ENCODE data around the gene TREML1.
A peak's percentile ranks its signal among the peaks of the same experiment; 100 is the strongest.

Gene TREML1

GRCh38 chr6:41156001-41156400 lies 1.9 kb upstream of the TREML1 start:
- in situ Hi-C loops (cut with MboI; ENCODE audit: low sequenced_read_pairs, unreplicated experiment) = no loop called here
- TF ChIP-seq, protein P1, sequence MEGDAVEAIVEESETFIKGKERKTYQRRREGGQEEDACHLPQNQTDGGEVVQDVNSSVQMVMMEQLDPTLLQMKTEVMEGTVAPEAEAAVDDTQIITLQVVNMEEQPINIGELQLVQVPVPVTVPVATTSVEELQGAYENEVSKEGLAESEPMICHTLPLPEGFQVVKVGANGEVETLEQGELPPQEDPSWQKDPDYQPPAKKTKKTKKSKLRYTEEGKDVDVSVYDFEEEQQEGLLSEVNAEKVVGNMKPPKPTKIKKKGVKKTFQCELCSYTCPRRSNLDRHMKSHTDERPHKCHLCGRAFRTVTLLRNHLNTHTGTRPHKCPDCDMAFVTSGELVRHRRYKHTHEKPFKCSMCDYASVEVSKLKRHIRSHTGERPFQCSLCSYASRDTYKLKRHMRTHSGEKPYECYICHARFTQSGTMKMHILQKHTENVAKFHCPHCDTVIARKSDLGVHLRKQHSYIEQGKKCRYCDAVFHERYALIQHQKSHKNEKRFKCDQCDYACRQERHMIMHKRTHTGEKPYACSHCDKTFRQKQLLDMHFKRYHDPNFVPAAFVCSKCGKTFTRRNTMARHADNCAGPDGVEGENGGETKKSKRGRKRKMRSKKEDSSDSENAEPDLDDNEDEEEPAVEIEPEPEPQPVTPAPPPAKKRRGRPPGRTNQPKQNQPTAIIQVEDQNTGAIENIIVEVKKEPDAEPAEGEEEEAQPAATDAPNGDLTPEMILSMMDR (IDR thresholded peaks at IDR 0.05; ENCODE audit: borderline replicate concordance, control extremely low read depth, extremely low read depth, insufficient read depth, missing control alignments) = no peak
- no peak for DNase-seq (ENCODE audit: low spot score)

DNA sequence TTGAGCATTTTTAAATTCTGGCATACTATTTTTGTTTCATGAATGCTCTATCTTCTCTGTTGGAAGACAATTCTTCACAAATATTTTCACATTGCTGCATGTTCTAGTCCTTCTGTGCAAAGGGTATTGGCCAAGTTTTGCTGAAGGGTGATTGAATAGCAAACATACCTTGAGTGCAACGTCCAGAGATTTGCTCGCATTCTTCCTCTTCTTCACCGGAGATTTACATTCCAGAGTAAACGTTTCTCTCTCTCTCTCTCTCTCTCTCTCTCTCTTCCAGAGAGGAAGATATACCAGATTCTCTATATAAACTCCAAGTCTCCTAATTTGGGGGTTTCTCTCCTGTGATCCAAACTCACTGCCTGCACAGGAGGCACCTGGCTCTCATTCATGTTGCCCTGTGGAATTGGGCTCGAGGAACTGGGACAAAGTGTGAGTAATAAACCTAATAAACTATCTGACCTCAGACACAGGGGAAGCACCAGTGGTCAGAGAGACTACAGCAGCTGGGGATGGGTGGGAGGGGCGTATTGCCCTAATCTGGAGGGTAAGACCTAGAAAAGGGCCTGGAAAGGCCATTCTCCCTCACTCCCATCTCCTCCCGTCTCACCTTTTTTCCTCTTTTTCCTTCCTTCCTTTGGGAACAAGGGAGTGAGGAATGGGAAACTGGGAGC lies 1.1 kb upstream of the TREML1 start:
- DNase-seq (ENCODE audit: low spot score) = peak; percentile 29
- TF ChIP-seq, protein P1 (IDR thresholded peaks at IDR 0.05; ENCODE audit: borderline replicate concordance, control extremely low read depth, extremely low read depth, insufficient read depth, missing control alignments) = no peak
- in situ Hi-C loops (cut with MboI; ENCODE audit: low sequenced_read_pairs, unreplicated experiment) = no loop called here

DNA sequence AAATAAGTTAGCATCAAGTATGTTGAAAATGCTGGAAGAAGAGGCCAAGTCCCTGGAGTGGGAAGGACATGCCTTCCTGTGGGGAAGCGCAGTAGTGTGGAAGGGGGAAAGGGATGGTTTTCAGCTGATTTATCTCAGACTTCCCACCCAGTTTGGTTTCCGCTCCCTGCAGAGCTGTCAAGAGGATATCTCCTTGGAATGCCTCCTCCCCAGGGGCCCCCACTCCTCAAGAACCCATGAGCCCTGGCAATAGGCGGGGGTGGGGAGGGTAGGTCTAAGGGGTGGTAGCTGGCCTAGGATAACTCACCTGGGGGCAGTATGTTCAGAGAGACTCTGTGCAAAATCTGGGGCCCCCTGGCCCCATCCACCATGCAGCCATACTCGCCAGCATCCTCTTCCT lies 696 bp downstream of the TREML1 start:
- TF ChIP-seq, protein P1 (IDR thresholded peaks at IDR 0.05; ENCODE audit: borderline replicate concordance, control extremely low read depth, extremely low read depth, insufficient read depth, missing control alignments) = no peak
- in situ Hi-C loops (cut with MboI; ENCODE audit: low sequenced_read_pairs, unreplicated experiment) = no loop called here

GRCh38 chr6:41150671-41151070 lies 3.5 kb downstream of the TREML1 start:
- no peak for DNase-seq (ENCODE audit: low spot score)
- in situ Hi-C loops (cut with MboI; ENCODE audit: low sequenced_read_pairs, unreplicated experiment) = no loop called here
- TF ChIP-seq, protein P1 (IDR thresholded peaks at IDR 0.05; ENCODE audit: borderline replicate concordance, control extremely low read depth, extremely low read depth, insufficient read depth, missing control alignments) = no peak

More for the DNA sequence above, 696 bp downstream of the TREML1 start:
- no peak for DNase-seq (ENCODE audit: low spot score)

GRCh38 chr6:41147917-41148316 lies 6.2 kb downstream of the TREML1 start:
- in situ Hi-C loops (cut with MboI; ENCODE audit: low sequenced_read_pairs, unreplicated experiment) = no loop called here
- TF ChIP-seq, protein P1 (IDR thresholded peaks at IDR 0.05; ENCODE audit: borderline replicate concordance, control extremely low read depth, extremely low read depth, insufficient read depth, missing control alignments) = no peak
- DNase-seq (ENCODE audit: low spot score) = no peak

DNA sequence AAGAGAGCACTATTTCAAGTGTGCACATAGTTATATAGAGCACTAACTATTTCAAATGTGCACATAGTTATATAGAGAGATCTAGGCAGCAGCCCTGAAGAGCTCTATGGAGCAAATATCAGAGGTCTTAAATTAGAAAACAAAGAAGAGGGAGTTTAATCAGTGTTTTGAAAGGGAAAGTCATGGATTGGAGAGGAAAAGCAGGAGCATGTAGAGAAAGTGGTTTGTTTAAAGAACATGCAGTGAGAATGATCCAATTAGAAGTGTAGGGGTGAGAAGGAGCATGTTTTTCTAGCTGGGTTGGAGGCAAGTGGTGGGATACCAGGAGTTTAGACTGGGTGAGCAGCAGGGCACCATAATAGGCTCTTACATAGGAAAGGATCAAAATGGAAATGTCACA lies 17.2 kb downstream of the TREML1 start:
- in situ Hi-C loops (cut with MboI; ENCODE audit: low sequenced_read_pairs, unreplicated experiment) = no loop called here
- TF ChIP-seq, protein P1 (IDR thresholded peaks at IDR 0.05; ENCODE audit: borderline replicate concordance, control extremely low read depth, extremely low read depth, insufficient read depth, missing control alignments) = no peak
- DNase-seq (ENCODE audit: low spot score) = no peak
